Esophagus mucosa (tissue), 1 donor: ENCODE measurements around the gene GUSB. TPM values are rescaled to one million over a fixed set of nuclear protein-coding genes. Genes with fewer than 3 reads are reported as not detected.
"Not testable (repeated sequence)": the region's sequence is repeated elsewhere in the genome, so short reads cannot be mapped to it uniquely, and the experiment has no call there.

ENCODE experiments used
- ATAC-seq: fragments of 200-7000 bp; cut with Tn5 transposase; one replicate; pipeline ENCODE4 v1.9.1; 2020
- total RNA-seq: library from RNA; stranded (reverse); gene quantifications from one replicate; pipeline ENCODE4 v1.2.4, GENCODE V29; 2023
- donor health status: DM: yes; HTN: yes; CAD: no.

Gene GUSB
- total RNA-seq, 1 donor from 2014 or later = 27.8 TPM

- ATAC-seq = no peak
These were observed 6.1 kb downstream of the GUSB start for GRCh38 chr7:65975814-65976445.

GRCh38 chr7:65974876-65975275 lies 7.1 kb downstream of the GUSB start:
- no peak for ATAC-seq

DNA sequence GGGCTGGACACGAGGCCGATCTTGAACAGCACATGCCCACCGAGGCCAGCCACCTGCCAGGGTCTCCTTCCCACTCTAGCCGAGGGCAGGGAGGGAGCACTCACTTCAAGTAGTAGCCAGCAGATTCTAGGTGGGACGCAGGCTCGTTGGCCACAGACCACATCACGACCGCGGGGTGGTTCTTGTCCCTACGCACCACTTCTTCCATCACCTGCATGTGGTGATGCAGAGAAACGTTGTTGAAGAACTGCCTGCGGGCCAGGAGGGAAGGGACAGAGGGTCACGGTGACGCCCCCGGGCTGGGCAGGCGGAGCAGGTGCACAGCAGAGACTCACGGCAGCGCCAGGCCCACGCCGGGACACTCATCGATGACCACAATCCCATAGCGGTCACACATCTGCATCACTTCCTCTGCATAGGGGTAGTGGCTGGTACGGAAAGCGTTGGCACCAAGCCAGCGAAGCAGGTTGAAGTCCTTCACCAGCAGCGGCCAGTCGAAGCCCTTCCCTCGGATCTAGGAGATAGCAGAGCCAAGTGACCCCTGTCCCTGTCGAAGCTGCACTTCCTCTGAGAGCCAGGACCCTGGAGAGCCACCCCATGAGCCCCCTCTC lies 7.7 kb downstream of the GUSB start:
- ATAC-seq = peak; percentile 21

DNA sequence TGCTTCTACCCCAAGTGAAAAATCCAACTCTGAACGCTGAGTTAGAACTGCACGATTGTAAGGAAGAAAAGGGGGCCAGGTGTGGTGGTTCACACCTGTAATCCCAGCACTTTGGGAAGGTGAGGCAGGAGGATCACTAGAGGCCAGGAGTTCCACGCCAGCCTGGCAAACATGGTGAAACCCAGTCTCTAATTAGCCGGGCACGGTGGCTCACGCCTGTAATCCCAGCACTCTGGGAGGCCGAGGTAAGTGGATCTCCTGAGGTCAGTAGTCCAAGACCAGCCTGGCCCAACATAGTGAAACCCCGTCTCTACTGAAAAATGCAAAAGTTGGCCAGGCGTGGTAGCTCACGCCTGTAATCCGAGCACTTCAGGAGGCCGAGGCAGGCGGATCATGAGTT lies 9.0 kb downstream of the GUSB start:
- ATAC-seq = no peak

DNA sequence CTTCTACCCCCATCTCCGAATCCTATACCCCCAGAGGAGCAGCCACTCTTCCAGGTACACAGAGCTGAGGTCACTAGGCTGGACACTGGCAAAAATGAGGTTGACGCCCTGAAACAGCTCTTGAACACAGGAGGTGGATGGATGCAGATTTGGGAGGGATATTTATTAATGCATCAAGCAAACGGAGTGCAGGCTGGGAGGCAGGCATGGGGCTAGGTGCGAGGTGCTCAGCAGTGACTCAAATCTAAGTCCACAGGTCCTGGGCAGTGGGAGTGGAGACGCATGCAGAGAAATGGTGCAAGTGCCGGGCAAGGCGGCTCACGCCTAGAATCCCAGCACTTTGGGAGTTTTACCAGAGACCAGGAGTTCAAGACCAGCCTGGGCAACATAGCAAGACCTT lies 11.0 kb downstream of the GUSB start:
- ATAC-seq = no peak

GRCh38 chr7:65968256-65969185 lies 13.5 kb downstream of the GUSB start:
- ATAC-seq = no peak

DNA sequence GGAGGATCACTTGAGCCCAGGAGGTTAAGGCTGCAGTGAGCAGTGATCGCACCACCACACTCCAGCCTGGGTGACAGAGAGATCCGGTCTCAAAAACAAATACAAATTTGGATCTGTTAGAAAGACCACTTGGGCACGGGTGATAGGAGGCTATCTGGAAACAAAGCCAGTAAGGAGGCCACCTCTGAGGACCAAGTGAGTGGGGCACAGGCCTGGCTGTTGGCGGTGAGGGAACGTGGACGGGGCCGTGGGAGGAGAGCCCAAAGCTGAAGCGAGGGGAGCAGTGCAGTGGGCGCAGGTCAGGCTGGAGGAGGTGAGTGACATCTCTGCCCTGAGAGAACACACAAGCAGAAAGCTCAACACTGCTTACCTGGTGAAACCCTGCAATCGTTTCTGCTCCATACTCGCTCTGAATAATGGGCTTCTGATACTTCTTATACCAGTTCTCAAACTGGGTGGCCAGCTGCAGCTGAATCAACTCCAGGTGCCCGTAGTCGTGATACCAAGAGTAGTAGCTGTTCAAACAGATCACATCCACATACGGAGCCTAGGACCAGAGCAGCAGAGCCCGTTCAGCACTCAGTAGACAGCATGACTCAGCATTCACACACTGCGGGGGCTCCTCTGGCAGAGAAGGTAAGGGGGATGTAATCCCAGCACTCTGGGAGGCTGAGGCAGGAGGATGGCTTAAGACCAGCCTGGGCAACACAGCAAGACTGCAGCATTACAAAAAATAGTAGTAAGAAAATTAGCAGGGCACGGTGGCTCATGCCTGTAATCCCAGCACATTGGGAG lies 14.5 kb downstream of the GUSB start:
- no peak for ATAC-seq

DNA sequence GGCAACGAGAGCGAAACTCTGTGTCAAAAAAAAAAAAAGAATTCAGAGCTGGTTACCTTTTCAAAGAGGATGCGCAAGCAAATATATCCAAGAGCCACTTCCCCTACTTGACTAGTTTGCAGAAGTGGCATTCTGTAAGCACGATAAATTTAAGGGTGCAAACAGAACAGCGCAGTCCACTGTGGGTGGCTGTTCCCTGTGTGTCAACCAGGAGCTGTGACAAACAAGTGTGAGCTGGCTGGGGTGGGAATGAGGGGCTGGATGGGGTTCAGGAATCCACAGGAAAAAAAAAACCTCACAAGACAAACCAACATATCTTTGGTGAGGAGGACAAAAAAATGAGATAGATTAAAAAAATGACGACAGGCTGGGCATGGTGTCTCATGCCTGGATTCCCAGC lies 15.9 kb downstream of the GUSB start:
- ATAC-seq = no peak

DNA sequence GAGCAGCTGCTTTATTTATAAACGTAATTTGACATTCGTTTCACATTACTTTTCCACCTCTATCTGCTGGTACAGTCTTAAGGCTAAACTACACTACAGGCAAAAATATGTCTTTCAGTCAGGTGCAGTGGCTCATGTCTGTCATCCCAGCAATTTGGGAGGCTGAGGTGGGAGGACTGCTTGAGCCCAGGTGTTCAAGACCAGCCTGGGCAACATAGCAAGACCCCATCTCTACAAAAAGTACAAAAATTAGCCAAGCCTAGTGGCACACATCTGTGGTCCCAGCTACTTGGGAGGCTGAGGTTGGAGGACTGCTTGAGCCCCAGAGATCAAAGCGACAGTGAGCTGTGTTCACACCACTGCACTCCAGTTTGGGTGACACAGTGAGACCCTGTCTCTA lies 17.3 kb downstream of the GUSB start:
- not testable (repeated sequence) for ATAC-seq

DNA sequence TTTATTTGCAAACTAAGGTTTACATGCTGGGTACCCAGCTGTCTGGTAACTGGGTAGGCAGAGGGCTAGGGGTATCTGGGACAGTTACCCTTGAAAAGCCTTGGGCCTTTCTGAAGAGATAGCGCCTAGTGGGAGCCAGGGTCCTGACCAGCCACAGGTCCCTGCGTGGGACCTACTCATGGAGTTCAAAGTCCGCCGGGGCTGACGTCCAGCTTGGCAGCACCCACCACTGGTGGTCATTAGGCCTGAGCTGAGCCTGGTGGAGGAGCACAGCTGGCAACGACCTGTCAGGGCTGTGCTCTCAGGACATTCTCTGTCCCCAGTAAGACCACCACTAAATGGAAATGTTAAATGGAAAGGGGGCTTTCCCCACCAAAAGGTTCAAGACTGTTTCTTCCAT lies 20.0 kb downstream of the GUSB start:
- peak; percentile 25 for ATAC-seq

DNA sequence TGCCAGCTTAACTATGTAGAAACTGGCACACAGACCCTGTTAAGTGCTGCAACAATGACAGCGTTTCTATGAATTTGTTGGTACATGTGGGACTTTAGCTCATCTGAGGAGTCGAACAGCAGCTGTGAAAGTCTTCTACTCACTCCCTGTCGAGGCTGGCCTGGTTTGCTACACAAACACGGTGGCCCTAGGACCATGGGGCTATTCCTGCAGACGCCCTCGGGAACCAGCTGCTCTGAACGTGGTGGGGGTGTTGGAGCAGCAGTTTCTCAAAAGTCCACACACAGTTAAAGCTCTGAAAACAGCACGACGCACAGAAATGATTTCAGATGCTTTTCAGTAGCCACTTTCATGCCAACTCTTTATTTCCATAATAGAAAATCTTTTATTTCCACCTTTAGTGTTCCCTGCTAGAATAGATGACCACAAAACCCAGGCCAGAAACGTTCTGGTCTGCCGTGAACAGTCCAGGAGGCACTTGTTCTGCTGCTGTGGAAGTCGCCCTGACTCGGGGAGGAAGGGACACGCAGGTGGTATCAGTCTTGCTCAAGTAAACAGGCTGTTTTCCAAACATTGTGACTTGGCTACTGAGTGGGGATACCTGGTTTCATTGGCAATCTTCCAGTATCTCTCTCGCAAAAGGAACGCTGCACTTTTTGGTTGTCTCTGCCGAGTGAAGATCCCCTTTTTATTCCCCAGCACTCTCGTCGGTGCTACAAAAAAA lies 21.5 kb downstream of the GUSB start:
- ATAC-seq = no peak

- peak; percentile 86 for ATAC-seq
These were observed 26.3 kb downstream of the GUSB start for GRCh38 chr7:65955718-65956117.

DNA sequence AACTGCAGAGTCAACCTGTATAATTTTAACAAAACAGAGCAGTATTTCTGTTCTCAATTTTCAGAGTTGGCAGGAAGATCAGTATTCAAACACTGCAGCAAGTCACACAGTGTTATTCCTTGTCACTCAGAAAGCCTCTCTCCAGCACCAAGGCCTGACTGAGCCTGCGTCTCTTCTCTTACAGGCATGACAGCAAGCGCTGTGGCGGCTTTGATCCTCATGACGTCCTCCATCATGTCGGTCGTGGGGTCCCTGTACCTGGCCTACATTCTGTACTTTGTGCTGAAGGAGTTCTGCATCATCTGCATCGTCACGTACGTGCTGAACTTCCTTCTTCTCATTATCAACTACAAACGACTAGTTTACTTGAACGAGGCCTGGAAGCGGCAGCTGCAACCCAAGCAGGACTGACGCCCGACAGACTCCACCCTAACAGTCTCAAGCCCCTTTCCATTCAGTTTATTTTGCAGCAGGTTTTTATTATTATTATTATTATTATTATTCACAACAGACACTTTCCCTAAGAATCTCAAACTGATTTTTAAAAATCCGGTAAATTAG lies 28.0 kb downstream of the GUSB start:
- no peak for ATAC-seq

DNA sequence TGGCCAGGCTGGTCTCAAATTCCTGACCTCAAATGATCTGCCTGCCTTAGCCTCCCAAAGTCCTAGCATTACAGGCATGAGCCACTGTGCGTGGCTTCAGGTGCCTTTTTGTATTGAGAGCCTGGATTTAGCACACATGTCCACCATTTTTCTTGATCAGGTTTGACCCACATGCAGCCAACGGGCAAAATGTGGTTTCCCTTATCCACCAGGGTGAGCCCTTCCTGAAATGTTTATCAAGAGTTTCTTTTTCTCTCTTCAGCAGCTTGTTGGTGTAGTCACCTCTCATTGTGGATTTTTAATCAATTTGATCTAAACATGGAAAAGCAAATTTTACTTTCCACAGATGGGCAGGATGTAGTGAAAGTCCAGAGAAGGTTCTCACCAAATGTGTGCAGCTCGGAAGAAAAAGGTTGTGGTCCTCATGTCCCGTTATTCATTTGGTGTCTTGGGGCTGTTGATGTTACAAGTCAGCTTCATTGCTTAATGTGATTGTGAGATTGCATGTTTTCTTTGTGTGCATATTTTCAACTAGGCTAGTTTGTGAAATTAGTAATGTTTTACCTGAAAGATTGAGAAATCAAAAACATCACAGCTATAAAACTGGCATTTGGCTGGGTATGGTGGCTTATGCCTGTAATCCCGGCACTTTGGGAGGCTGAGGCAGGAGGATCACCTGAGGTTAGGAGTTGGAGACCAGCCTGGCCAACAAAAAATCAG lies 28.9 kb downstream of the GUSB start:
- ATAC-seq = no peak

DNA sequence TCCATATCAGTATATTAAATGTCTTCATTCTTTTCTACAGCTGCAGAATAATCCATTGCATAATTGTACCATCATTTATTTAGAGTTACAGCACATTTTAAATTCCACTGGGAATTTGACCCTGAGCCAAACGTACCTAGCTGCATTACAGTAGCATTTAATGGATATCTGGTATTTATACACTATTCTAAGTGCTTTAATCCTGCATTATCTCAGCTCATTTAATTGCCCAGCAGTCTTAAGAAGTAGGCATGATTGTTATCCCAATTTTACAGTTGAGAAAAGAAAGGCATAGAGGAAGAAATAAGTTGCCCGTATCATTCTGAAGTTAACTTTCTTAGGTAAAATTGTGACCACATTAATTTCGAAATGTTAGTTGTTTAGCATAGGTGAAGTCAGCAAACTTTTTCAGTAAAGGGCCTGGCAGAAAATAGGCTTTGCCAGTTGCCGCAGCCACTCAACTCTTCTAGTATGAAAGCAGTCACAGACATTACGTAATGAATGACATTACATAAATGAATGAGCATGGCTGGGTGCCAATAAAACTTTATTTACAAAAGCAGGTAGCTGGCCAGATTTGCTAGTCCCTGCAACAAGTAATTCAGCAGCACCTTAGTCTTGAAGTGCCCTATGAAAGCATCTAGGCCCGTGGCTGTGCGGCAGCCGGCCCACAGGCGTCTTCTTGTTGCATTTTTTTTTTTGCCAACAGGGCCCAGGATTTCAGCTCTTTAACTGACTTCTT lies 30.0 kb downstream of the GUSB start:
- peak; percentile 61 for ATAC-seq

DNA sequence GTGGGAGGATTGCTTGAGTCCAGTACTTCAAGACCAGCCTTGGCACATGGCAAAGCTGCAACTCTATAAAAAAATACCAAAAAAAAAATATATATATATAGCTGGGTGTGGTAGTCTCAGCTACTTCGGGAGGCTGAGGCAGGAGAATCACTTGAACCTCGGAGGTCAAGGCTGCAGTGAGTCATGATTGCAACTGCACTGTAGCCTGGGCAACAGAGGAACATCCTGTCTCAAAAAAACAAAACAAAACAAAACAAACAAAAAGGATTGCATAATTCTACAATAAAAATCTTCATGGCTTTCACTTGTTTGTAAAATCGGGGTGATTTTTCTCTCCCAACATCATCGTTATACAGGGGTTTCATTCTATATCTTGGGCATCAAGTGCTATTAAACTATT lies 35.1 kb downstream of the GUSB start:
- no peak for ATAC-seq

- not testable (repeated sequence) for ATAC-seq
These were observed 36.2 kb downstream of the GUSB start for GRCh38 chr7:65945787-65946186.

GRCh38 chr7:65938336-65938895 lies 43.6 kb downstream of the GUSB start:
- ATAC-seq = no peak

GRCh38 chr7:65937296-65937695 lies 44.7 kb downstream of the GUSB start:
- ATAC-seq = no peak

DNA sequence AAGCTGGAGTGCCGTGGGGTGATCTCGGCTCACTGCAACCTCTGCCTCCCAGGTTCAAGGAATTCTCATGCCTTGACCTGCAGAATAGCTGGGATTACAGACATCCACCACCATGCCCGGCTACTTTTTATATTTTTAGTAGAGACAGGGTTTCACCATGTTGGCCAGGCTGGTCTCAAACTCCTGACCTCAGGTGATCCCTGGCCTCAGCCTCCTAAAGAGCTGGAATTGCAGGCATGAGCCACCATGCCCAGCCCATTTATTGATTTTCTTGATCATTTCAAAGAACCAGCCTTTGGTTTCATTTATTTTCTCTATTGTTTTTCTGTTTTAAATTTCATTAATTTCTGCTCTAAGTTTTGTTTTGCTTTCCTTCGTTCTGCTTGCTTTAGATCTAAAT lies 50.3 kb downstream of the GUSB start:
- ATAC-seq = no peak
